ENCODE data around the gene BAIAP2L2.

BAIAP2L2 gene

DNA sequence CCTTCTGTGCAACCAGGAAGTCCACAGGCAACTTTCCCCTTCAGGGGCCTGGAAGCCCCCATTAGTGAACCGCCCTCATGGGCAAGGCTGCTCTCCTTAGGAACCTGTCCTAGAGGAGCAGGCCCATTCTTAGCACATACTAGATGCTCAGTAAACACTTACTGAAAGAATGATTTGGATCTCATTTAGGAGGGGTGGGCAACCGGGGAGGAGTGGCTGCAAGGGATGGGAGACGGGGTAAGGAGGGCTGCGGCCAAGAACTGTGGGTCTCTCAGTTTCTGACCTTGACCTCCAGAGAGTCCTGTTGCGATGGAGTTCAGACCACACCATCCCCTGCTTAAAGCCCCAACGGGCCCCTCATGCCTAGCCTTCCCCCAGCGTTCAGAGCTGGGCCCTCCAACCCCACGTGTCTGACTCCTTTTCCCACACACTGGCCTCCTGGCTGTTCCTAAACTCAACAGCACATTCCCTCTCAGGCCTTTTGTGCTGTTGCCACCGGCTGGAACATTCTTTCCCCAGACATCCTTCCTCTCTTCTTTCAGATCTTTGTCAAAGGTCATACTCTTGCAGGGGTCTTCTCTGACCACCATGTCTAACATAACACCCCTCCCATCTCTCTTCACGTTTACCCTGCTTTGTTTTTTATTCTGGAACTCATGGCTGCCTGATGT lies 74.0 kb downstream of the BAIAP2L2 start:
- H3K27me3 ChIP-seq (ENCODE audit: control insufficient read depth, insufficient read depth, low read length) = no peaks in the 10 kb centered on the region
- H3K9me3 ChIP-seq (ENCODE audit: control insufficient read depth, low read depth, low read length) = no peaks in the 10 kb centered on the region
- peaks cover 17% of the 10 kb centered on the region for H3K4me1 ChIP-seq (ENCODE audit: control insufficient read depth, low read depth, low read length)
- H3K36me3 ChIP-seq (ENCODE audit: control insufficient read depth, low read depth, low read length) = no peaks in the 10 kb centered on the region
- H3K4me3 ChIP-seq (ENCODE audit: low read length) = no peak overlapping the region
- H3K9ac ChIP-seq (ENCODE audit: low read length) = no peak overlapping the region
- no peak overlapping the region for H3K27ac ChIP-seq (ENCODE audit: low read length)

DNA sequence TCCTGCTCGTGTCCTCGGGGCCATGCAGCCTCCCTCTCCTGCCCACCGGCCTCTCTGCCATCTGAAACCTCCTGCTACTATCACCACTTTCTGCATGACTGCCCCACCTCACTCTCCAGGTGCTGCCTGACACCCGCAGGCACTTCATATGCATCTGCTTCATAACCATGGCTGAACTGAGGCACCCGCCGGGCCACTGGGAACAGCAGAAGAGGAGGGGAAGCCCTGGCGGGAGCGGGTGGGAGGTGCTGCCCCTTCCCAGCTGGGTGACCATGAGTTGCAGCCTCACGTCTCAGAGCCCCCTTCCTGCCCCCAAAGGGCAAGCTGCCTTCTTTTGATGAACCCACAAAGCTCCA lies 75.0 kb downstream of the BAIAP2L2 start:
- H3K9me3 ChIP-seq (ENCODE audit: control insufficient read depth, low read depth, low read length) = no peaks in the 10 kb centered on the region
- H3K9ac ChIP-seq (ENCODE audit: low read length) = no peak overlapping the region
- no peak overlapping the region for H3K27ac ChIP-seq (ENCODE audit: low read length)
- peaks cover 20% of the 10 kb centered on the region for H3K4me1 ChIP-seq (ENCODE audit: control insufficient read depth, low read depth, low read length)
- H3K4me3 ChIP-seq (ENCODE audit: low read length) = no peak overlapping the region
- no peaks in the 10 kb centered on the region for H3K27me3 ChIP-seq (ENCODE audit: control insufficient read depth, insufficient read depth, low read length)
- H3K36me3 ChIP-seq (ENCODE audit: control insufficient read depth, low read depth, low read length) = no peaks in the 10 kb centered on the region

Measured in iPS-18a (cell line).